Esophagus muscularis mucosa (tissue), 4 donors: ENCODE measurements around the gene PARS2. TPM values are rescaled to one million over a fixed set of nuclear protein-coding genes. Genes with fewer than 3 reads are reported as not detected.

Experiments
- DNase-seq: peaks from one replicate; pipeline ENCODE4 v3.0.0-alpha.2; 2017; ENCODE audit errors: extremely low spot score
- H3K27ac ChIP-seq, 4 donors: fragments of 200-600 bp; sonication (generic); replicated peaks in 1 of 4; 1 replicate in 3 of 4; 2 replicates in 1 of 4; pipeline ENCODE4 v1.5.1; 2016 to 2019; ENCODE audit warnings: mild to moderate bottlenecking in 1 of 4
- H3K27me3 ChIP-seq, 4 donors: fragments of 200-600 bp; sonication (generic); one replicate each; pipeline versions ENCODE4 v1.5.1 to v1.6.0; 2016 to 2019
- H3K36me3 ChIP-seq, 4 donors: fragments of 200-600 bp; sonication (generic); one replicate each; pipeline ENCODE4 v1.5.1; 2016 to 2019
- H3K4me1 ChIP-seq, 4 donors: fragments of 200-600 bp; sonication (generic); one replicate each; pipeline ENCODE4 v1.5.1; 2016 to 2019
- H3K4me3 ChIP-seq, 4 donors: fragments of 200-600 bp; sonication (generic); 1 replicate in 2 of 4; 2 replicates in 2 of 4; pipeline ENCODE4 v1.5.1; 2016 to 2019; ENCODE audit warnings: mild to moderate bottlenecking in 4 of 4, moderate library complexity in 1 of 4
- H3K9me3 ChIP-seq, 4 donors: fragments of 200-600 bp; sonication (generic); 1 replicate in 3 of 4; 2 replicates in 1 of 4; pipeline ENCODE4 v1.5.1; 2016 to 2019
- EP300 ChIP-seq: sonication (generic); formaldehyde crosslinking; IDR thresholded peaks from one replicate; pipeline ENCODE4 v1.6.1; 2017; ENCODE audit warnings: antibody characterized with exemption
- POLR2A ChIP-seq: fragments of 450-650 bp; IDR thresholded peaks from one replicate; pipeline ENCODE4 v1.6.1; 2017; ENCODE audit warnings: antibody characterized with exemption, moderate library complexity, mild to moderate bottlenecking, low read depth
- POLR2AphosphoS5 ChIP-seq, 2 donors: sonication (generic); formaldehyde crosslinking; IDR thresholded peaks; one replicate each; pipeline ENCODE4 v1.6.1; 2017; ENCODE audit warnings: antibody characterized with exemption in 2 of 2
- WGBS: methylation state at CpG from one replicate; pipeline ENCODE4 v1.1.5; 2018; 5-methylcytosine and 5-hydroxymethylcytosine counted together
- intact Hi-C: fragments of 100-400 bp; cut with DNase I; formaldehyde crosslinking; loops from one replicate; pipeline ENCODE4 v1.15.1; 2023
- total RNA-seq, 4 donors: library from RNA; depleted of rRNA; stranded (reverse); fragments of >200 nt; gene quantifications; one replicate each; pipeline versions ENCODE4 v1.1.0 to v1.2.1, GENCODE V29; 2016
- TF ChIP-seq, protein P1 (sequence below), 3 experiments: fragments of 200-600 bp in 2 of 3; fragments of 450-650 bp in 1 of 3; sonication (generic) in 2 of 3; IDR thresholded peaks; one replicate each; pipeline ENCODE4 v1.5.1; 2017 to 2019; ENCODE audit warnings: antibody characterized with exemption in 3 of 3, mild to moderate bottlenecking in 2 of 3, moderate library complexity in 1 of 3

PARS2 gene
- total RNA-seq, 4 donors from 2014 or later, result 4.0 to 7.5 (median 5.7) TPM

DNA sequence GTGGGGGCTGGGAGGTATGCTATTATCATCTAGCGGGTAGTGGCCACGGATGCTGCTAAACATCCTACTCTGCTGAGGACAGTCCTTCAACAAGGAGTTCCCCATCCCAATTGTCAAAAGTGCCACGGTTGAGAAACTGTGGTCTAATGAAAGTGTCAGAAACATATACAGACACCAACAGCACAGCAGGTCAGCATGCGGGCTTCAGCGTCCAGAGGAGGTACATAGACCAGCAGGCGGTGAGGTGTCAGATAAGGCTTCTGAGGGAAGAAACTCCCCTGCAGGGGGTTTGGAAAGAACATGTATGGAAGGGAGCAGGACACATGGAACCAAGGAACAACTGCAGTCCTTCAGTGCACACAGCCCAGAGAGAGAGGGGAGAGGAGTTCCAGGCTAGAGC, 53.5 kb downstream of the PARS2 start:
- WGBS, result 77% methylated on average over 6 of the region's 6 CpGs

DNA sequence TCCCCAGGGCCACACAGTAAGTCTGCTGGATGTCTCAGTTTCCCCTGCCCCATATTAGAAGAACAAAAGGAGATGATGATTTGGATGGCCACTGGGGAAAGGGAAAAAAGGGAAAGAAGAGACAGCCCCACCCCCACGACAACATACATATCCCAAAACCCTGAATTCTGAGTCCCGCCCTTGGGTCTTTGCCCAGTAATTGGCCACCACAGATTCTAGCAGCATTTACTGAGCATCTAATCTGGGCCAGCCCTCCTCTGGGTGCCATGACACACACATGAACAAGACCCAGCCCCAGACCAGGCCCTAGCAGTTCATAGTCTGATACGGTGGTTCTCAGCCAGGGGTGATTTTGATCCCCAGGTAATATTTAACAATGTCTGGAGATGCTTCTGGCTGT, 53.9 kb downstream of the PARS2 start:
- no peak for DNase-seq
- peaks cover 0 to 44% (median 24%) of the 10 kb centered on the region in 4 donors for H3K36me3 ChIP-seq
- H3K27me3 ChIP-seq, result no peaks in the 10 kb centered on the region
- H3K27ac ChIP-seq, result no peak overlapping the region
- WGBS, result 72% methylated on average over 3 of the region's 3 CpGs
- intact Hi-C loops, result loop anchor here (10.0 kb wide), 1 partner anchor 216 kb away; no protein-coding TSS in a partner anchor
- no peak overlapping the region for H3K4me3 ChIP-seq
- peaks cover 4 to 8% (median 8%) of the 10 kb centered on the region in 4 donors for H3K4me1 ChIP-seq
- H3K9me3 ChIP-seq, result no peaks in the 10 kb centered on the region
- TF ChIP-seq POLR2A (no peak), POLR2AphosphoS5 (IDR thresholded peaks at IDR 0.05) (no peak), EP300 (no peak)
- TF ChIP-seq, protein P1, sequence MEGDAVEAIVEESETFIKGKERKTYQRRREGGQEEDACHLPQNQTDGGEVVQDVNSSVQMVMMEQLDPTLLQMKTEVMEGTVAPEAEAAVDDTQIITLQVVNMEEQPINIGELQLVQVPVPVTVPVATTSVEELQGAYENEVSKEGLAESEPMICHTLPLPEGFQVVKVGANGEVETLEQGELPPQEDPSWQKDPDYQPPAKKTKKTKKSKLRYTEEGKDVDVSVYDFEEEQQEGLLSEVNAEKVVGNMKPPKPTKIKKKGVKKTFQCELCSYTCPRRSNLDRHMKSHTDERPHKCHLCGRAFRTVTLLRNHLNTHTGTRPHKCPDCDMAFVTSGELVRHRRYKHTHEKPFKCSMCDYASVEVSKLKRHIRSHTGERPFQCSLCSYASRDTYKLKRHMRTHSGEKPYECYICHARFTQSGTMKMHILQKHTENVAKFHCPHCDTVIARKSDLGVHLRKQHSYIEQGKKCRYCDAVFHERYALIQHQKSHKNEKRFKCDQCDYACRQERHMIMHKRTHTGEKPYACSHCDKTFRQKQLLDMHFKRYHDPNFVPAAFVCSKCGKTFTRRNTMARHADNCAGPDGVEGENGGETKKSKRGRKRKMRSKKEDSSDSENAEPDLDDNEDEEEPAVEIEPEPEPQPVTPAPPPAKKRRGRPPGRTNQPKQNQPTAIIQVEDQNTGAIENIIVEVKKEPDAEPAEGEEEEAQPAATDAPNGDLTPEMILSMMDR (IDR thresholded peaks at IDR 0.05), result no peak

More for the DNA sequence above, 53.5 kb downstream of the PARS2 start:
- Histone ChIP-seq H3K27ac (no peak overlapping the region), H3K4me1 (peaks cover 5 to 10% (median 8%) of the 10 kb centered on the region in 4 donors), H3K27me3 (no peaks in the 10 kb centered on the region), H3K9me3 (no peaks in the 10 kb centered on the region), H3K4me3 (no peak overlapping the region), H3K36me3 (peaks cover 0 to 42% (median 22%) of the 10 kb centered on the region in 4 donors)
- no peak for DNase-seq
- TF ChIP-seq POLR2A, result no peak
- TF ChIP-seq POLR2AphosphoS5 (IDR thresholded peaks at IDR 0.05), result no peak
- TF ChIP-seq, protein P1 (IDR thresholded peaks at IDR 0.05), result no peak
- TF ChIP-seq EP300, result no peak
- intact Hi-C loops, result loop anchor here (10.0 kb wide), 1 partner anchor 216 kb away; no protein-coding TSS in a partner anchor

DNA sequence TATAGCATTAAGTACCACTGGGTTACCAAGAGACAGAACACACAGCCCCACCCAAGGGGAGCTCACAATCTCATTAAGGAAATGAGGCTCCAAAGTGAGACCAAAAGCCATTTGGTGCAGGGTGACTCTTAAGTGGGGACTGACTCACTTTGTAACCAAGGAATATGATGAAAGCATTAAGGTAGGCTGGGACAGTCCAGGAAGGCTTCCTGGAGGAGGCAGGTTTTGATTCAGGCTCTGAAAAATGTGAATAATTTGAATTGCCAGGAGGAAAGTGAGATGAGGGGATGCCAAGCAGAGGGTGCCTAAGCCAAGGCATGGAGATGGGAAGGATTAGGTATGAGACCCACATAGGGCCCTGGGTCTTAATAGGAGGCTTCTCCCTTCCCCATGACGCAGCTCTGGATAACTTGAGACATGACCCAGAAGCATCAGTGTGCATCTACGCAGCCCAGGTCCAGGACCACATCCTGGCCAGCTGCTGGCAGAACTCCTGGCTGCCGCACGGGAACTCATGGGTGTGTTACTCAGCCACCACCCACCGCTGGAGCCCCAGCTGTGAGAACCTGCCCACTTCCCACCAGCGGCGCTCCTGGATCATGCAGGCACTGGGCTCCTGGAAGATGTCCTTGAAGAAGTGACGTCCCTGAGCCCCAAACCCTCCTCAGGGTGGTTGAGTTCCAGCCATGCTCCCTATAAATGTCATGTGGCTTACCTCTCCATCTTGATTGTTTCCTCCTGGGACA, 54.6 kb downstream of the PARS2 start:
- TF ChIP-seq EP300, result no peak
- TF ChIP-seq POLR2AphosphoS5 (IDR thresholded peaks at IDR 0.05), result no peak
- TF ChIP-seq, protein P1 (IDR thresholded peaks at IDR 0.05), result no peak
- no peak for TF ChIP-seq POLR2A
- Histone ChIP-seq H3K27ac (no peak overlapping the region), H3K9me3 (no peaks in the 10 kb centered on the region), H3K27me3 (no peaks in the 10 kb centered on the region), H3K4me3 (no peak overlapping the region), H3K36me3 (peaks cover 0 to 48% (median 27%) of the 10 kb centered on the region in 4 donors), H3K4me1 (peaks cover 0 to 1% (median under 1%) of the 10 kb centered on the region in 4 donors)
- no peak for DNase-seq
- intact Hi-C loops, result loop anchor here (10.0 kb wide), 1 partner anchor 215 kb away; no protein-coding TSS in a partner anchor
- 84% methylated on average over 3 of the region's 8 CpGs for WGBS

GRCh38 chr1:54708385-54708784, 55.9 kb downstream of the PARS2 start:
- TF ChIP-seq EP300 (no peak), POLR2A (no peak)
- no peaks in the 10 kb centered on the region for H3K4me1 ChIP-seq
- peaks cover 4 to 54% (median 31%) of the 10 kb centered on the region in 4 donors for H3K36me3 ChIP-seq
- no peaks in the 10 kb centered on the region for H3K27me3 ChIP-seq
- no peak overlapping the region for H3K4me3 ChIP-seq
- H3K9me3 ChIP-seq, result no peaks in the 10 kb centered on the region
- no peak overlapping the region for H3K27ac ChIP-seq
- no peak for DNase-seq
- intact Hi-C loops, result no loop called here

Other genes starting within 250 kb of the PARS2 start
- gene ACOT11, start 216.3 kb downstream of the PARS2 start, total RNA-seq, result 10 to 100 TPM in 2 of 4 donors, 1 to 10 TPM in 2; 6.9 to 19.1 (median 13.4) TPM
- gene FAM151A, start 141.0 kb downstream of the PARS2 start, total RNA-seq, result not detected
- gene MROH7, start 122.7 kb downstream of the PARS2 start, total RNA-seq, result 10 to 100 TPM; 11.6 to 20.8 (median 14.8) TPM
- 10 to 100 TPM; 10.8 to 16.4 (median 13.8) TPM for gene TTC4, start 48.7 kb downstream of the PARS2 start, total RNA-seq
- under 1 TPM; under 0.01 to 0.17 (median 0.09) TPM for gene TTC22, start 36.8 kb upstream of the PARS2 start, total RNA-seq
- gene DHCR24, start 122.7 kb upstream of the PARS2 start, total RNA-seq, result 10 to 100 TPM; 10.8 to 16.1 (median 13.1) TPM
- gene TMEM61, start 216.1 kb upstream of the PARS2 start, total RNA-seq, result 1 to 10 TPM in 1 of 4 donors, under 1 TPM in 2, not detected in 1; 0.66 to 2.5 (median 0.84) TPM
- not detected for gene BSND, start 234.4 kb upstream of the PARS2 start, total RNA-seq